COLO668 (cell line): ENCODE measurements around the gene OR3A2.
"Not testable (repeated sequence)": the region's sequence is repeated elsewhere in the genome, so short reads cannot be mapped to it uniquely, and the experiment has no call there.

Source experiments
- DNase-seq: peaks from one replicate; lab custom pipeline; 2025; ENCODE audit not compliant: unreplicated experiment; lab: John Stamatoyannopoulos, UW

OR3A2 gene

GRCh38 chr17:3295632-3296031, 90.5 kb downstream of the OR3A2 start:
- DNase-seq, result no peak

DNA sequence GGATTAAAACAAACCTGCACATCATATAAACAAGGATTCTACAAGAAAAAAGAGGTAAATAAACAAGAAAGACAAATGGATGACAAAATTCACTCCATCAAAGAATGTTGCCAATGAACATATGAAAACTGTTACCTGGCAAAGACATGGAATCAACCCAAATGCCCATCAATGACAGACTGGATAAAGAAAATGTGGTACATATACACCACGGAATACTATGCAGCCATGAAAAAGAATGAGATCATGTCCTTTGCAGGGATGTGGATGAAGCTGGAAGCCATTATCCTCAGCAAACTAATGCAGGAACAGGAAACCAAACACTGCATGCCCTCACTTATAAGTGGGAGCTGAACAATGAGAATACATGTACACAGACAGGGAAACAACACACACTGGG, 92.6 kb downstream of the OR3A2 start:
- not testable (repeated sequence) for DNase-seq

DNA sequence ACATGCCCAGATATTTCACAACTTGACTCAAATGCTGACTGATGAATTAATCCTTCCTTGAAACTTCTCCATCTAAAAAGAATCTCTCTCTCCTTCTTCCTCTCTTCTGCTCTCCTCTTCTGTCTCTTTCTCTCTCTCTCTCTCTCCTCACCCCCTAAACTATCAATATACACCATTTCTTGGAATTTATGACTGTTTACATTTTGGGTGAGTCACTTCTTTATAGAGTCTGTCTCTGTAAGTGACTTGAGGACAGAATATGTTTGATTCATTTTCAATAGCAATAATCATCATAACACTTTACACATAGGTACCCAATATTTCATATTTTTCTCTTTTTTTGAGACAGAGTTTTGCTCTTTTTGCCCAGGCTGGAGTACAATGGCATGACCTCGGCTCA, 103.2 kb downstream of the OR3A2 start:
- no peak for DNase-seq

GRCh38 chr17:3276126-3276525, 110.0 kb downstream of the OR3A2 start:
- DNase-seq, result no peak

GRCh38 chr17:3271072-3271848, 114.8 kb downstream of the OR3A2 start:
- no peak for DNase-seq

- DNase-seq, result no peak
These were observed 125.5 kb downstream of the OR3A2 start for GRCh38 chr17:3260600-3260999.

DNA sequence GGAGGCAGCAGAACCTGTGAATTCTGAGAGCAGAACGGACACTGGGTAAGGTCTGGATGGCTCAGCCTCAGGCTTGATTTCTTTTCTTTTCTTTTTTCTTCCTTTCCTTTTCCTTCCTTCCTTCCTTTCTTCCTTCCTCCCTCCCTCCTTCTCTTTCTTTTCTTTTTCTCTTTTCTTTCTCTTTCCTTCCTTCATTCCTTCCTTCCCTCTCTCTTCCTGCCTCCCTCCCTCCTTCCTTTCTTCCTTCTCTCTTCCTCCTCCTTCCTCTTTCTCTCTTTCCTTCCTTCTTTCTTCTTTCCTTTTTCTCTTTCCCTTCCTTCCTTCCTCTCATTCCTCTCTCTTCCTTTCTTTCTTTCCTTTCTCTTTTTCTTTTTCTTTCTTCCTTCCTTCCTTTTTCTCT, 125.9 kb downstream of the OR3A2 start:
- DNase-seq, result no peak

DNA sequence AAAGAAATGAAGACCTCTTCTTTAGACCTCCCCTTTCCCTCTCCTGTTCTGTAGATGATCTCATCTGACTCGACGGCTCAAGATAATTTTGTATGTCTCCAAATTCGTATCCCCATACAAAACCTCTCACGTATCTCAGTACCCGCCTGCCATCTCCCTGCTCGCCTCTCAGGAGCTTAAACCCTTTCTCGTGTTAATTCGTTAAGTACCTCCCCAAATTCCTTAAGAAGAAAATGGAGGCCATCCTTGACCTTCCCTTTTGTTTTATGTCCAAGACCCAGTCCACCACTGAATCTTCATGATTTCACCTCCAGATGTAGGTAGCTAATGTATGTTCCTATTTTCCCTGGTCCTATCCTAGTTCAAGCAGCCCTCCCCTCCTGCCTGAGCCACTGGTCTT, 129.5 kb downstream of the OR3A2 start:
- no peak for DNase-seq

DNA sequence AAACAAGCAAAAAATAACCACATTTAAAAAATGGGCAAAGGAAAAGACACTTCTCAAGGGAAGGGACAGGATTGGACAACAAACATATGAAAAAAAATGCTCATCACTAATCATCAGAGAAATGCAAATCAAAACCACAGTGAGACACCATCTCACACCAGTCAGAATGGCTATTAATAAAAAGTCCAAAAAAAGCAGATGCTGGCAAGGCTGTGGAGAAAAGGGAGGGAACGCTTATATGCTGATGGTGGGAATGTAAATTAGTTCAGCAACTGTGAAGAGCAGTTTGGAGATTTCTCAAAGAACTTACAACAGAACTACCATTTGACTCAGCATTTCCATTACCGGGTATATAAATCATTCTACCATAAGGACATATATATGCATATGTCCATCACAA, 137.1 kb downstream of the OR3A2 start:
- DNase-seq, result not testable (repeated sequence)

DNA sequence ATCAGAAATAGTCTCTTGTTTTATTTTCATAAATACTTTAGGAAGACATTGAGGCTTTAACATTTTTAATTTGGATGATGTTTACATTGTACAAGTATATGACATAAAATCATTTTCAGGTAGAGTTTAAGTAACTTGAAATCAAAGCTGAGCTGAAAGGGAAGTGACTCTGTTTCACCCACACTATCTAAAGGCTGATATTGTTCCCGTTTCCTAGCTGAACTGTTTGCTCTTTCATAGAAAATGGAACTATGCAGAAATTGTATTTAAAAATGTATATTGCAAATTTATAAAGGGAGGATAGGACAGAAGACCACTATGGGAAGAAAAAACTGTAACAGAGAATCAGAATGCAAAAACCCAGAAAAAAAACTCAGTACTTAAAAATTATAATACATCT, 141.3 kb downstream of the OR3A2 start:
- not testable (repeated sequence) for DNase-seq

DNA sequence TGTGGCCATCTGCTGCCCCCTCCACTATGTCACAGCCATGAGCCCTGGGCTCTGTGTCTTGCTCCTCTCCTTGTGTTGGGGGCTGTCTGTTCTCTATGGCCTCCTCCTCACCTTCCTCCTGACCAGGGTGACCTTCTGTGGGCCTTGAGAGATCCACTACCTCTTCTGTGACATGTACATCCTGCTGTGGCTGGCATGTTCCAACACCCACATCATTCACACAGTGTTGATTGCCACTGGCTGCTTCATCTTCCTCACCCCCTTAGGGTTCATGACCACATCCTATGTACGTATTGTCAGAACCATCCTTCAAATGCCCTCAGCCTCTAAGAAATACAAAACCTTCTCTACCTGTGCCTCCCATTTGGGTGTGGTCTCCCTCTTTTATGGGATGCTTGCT, 145.1 kb downstream of the OR3A2 start:
- not testable (repeated sequence) for DNase-seq

DNA sequence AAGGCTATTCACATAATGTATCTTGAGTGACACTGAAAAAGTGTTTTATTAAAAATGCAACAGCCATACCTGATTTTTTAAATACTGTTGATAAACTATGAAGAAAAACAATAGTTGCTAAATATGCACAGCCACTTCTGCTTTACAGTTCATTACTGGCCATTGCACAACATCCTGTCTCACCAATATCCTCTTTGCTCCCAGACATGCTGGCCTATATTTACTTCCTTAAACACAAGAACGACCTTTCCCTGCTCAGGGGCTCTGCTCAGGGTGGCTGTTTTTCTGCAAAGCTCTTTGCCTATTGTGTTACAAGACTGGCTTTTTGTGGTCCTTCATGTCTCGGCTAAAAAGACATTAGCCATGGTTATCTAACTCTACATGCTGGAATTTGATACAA, 147.4 kb downstream of the OR3A2 start:
- DNase-seq, result not testable (repeated sequence)

- not testable (repeated sequence) for DNase-seq
These were observed 153.8 kb downstream of the OR3A2 start for GRCh38 chr17:3232300-3232699.
